Ishikawa (cell line): ENCODE measurements around the gene OR2C3.

ENCODE experiments used
- CEBPB ChIP-seq: IDR thresholded peaks from 2 replicates; pipeline ENCODE4 v1.6.1; 2012
- CREB1 ChIP-seq: IDR thresholded peaks from 2 replicates; pipeline ENCODE4 v1.6.1; 2012; ENCODE audit warnings: low read depth
- EGR1 ChIP-seq: IDR thresholded peaks from 2 replicates; pipeline ENCODE4 v1.6.1; 2012
- EP300 ChIP-seq: IDR thresholded peaks from 2 replicates; pipeline ENCODE4 v1.6.1; 2012; ENCODE audit warnings: borderline replicate concordance
- FOXM1 ChIP-seq: IDR thresholded peaks from 2 replicates; pipeline ENCODE4 v1.6.1; 2012; ENCODE audit warnings: low read depth, borderline replicate concordance
- MAX ChIP-seq: IDR thresholded peaks from 2 replicates; pipeline ENCODE4 v1.6.1; 2012
- NFIC ChIP-seq: IDR thresholded peaks from 2 replicates; pipeline ENCODE4 v1.6.1; 2012
- RAD21 ChIP-seq: IDR thresholded peaks from 2 replicates; pipeline ENCODE4 v1.6.1; 2012; ENCODE audit warnings: low read depth
- REST ChIP-seq: IDR thresholded peaks from 2 replicates; pipeline ENCODE4 v1.6.1; 2012; ENCODE audit warnings: low read depth, mild to moderate bottlenecking
- TAF1 ChIP-seq: IDR thresholded peaks from 2 replicates; pipeline ENCODE4 v1.6.1; 2012; ENCODE audit warnings: low read depth, mild to moderate bottlenecking
- TCF12 ChIP-seq: IDR thresholded peaks from 2 replicates; pipeline ENCODE4 v1.6.1; 2012; ENCODE audit warnings: low read depth
- TEAD4 ChIP-seq: IDR thresholded peaks from 2 replicates; pipeline ENCODE4 v1.6.1; 2012
- USF1 ChIP-seq: IDR thresholded peaks from 2 replicates; pipeline ENCODE4 v1.6.1; 2012
- YY1 ChIP-seq: IDR thresholded peaks from 2 replicates; pipeline ENCODE4 v1.6.1; 2012; ENCODE audit warnings: low read depth
- ZBTB7A ChIP-seq: IDR thresholded peaks from 2 replicates; pipeline ENCODE4 v1.6.1; 2012; ENCODE audit warnings: low read depth

Gene OR2C3

GRCh38 chr1:247536340-247536739 lies at the start of gene OR2C3:
Gene OR2C3 (minus strand): TSS chr1:247536440. CDS start chr1:247532511, 3,929 bp downstream.
- TF ChIP-seq TCF12 (no peak), FOXM1 (no peak), REST (no peak), CEBPB (no peak), CREB1 (no peak), RAD21 (no peak), TEAD4 (no peak), EGR1 (no peak), NFIC (no peak), USF1 (no peak)

GRCh38 chr1:247578946-247579460 lies 42.8 kb upstream of the OR2C3 start:
- TF ChIP-seq YY1, result no peak
- no peak for TF ChIP-seq TEAD4
- TF ChIP-seq REST, result no peak
- TF ChIP-seq RAD21, result no peak
- TF ChIP-seq TCF12, result no peak
- no peak for TF ChIP-seq NFIC
- no peak for TF ChIP-seq USF1
- no peak for TF ChIP-seq CREB1
- TF ChIP-seq EGR1, result no peak
- no peak for TF ChIP-seq MAX
- TF ChIP-seq FOXM1, result no peak
- no peak for TF ChIP-seq CEBPB

GRCh38 chr1:247576514-247576913 lies 40.3 kb upstream of the OR2C3 start:
- TF ChIP-seq RAD21, result peak; percentile 50
- TF ChIP-seq REST, result no peak

- TF ChIP-seq CREB1 (no peak), RAD21 (no peak), REST (no peak), TAF1 (no peak), YY1 (no peak), TCF12 (no peak), USF1 (no peak), EGR1 (no peak), EP300 (no peak), TEAD4 (no peak), MAX (no peak), CEBPB (no peak), NFIC (no peak), FOXM1 (no peak), ZBTB7A (no peak)
Measured at GRCh38 chr1:247574664-247575063, 38.4 kb upstream of the OR2C3 start.
